ENCODE data around the gene POU4F3. TPM values are rescaled to one million over a fixed set of nuclear protein-coding genes. Genes with fewer than 3 reads are reported as not detected.

The POU4F3 gene
- total and polyA plus RNA-seq, 10 donors, result 0.03 to 0.16 (median 0.07) TPM; not detected in 6

- Histone ChIP-seq H3K9me3 (no peaks in the 10 kb centered on the region), H3K27me3 (replicated peaks in 1 of 7) (peaks cover 0 to 39% (median 0%) of the 10 kb centered on the region in 7 donors), H3K4me1 (no peaks in the 10 kb centered on the region), H3K4me3 (no peak overlapping the region), H3K36me3 (no peaks in the 10 kb centered on the region), H3K27ac (no peak overlapping the region)
- DNase-seq, result no peak
- intact Hi-C loops (cut with DNase I; ENCODE audit: low total_unique reads), result no loop called here
- TF ChIP-seq, protein P1, sequence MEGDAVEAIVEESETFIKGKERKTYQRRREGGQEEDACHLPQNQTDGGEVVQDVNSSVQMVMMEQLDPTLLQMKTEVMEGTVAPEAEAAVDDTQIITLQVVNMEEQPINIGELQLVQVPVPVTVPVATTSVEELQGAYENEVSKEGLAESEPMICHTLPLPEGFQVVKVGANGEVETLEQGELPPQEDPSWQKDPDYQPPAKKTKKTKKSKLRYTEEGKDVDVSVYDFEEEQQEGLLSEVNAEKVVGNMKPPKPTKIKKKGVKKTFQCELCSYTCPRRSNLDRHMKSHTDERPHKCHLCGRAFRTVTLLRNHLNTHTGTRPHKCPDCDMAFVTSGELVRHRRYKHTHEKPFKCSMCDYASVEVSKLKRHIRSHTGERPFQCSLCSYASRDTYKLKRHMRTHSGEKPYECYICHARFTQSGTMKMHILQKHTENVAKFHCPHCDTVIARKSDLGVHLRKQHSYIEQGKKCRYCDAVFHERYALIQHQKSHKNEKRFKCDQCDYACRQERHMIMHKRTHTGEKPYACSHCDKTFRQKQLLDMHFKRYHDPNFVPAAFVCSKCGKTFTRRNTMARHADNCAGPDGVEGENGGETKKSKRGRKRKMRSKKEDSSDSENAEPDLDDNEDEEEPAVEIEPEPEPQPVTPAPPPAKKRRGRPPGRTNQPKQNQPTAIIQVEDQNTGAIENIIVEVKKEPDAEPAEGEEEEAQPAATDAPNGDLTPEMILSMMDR (IDR thresholded peaks at IDR 0.05 in 8 of 11, conservative IDR thresholded peaks at IDR 0.05 in 3 of 11), result no peak
- TF ChIP-seq POLR2A (IDR thresholded peaks at IDR 0.05) (no peak), POLR2AphosphoS5 (IDR thresholded peaks at IDR 0.05) (no peak)
- 32 to 57% (median 35%) methylated on average over 7 of the region's 7 CpGs for WGBS, 5 donors
Measured at GRCh38 chr5:146363161-146363874, 24.7 kb downstream of the POU4F3 start.

- TF ChIP-seq, protein P1 (IDR thresholded peaks at IDR 0.05 in 8 of 11, conservative IDR thresholded peaks at IDR 0.05 in 3 of 11), result no peak
- no peak for TF ChIP-seq POLR2AphosphoS5 (IDR thresholded peaks at IDR 0.05)
- no peak for TF ChIP-seq POLR2A (IDR thresholded peaks at IDR 0.05)
- Histone ChIP-seq H3K4me1 (no peaks in the 10 kb centered on the region), H3K9me3 (no peaks in the 10 kb centered on the region), H3K36me3 (no peaks in the 10 kb centered on the region), H3K4me3 (no peak overlapping the region), H3K27me3 (replicated peaks in 1 of 7) (peaks cover 0 to 46% (median 3%) of the 10 kb centered on the region in 7 donors), H3K27ac (no peak overlapping the region)
- DNase-seq, result no peak
- WGBS, 5 donors, result 44 to 69% (median 54%) methylated on average over 2 of the region's 2 CpGs
- intact Hi-C loops (cut with DNase I; ENCODE audit: low total_unique reads), result no loop called here
Measured at GRCh38 chr5:146365618-146366017, 27.0 kb downstream of the POU4F3 start.

DNA sequence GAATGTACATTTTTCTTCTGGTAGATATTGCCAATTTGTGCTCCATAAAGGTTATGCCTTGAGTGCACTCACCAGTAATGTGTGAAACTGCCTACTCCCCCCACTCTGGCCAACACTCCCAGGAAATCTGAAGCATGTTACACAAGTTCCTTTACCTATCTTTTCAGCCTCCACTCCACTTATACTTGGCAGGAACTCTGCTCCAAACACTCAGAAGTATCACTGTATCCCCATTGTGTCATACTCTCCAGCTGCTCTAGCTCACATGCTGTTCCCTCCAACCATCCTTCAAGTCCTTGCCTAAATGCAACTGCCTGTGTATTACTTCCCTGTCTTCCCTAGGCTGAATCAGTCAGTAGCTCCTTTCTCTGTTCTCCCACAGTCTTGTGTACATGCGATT, 28.3 kb downstream of the POU4F3 start:
- WGBS, 5 donors, result 89 to 96% (median 93%) methylated on average over 1 of the region's 1 CpG
- Histone ChIP-seq H3K36me3 (no peaks in the 10 kb centered on the region), H3K4me3 (no peak overlapping the region), H3K27me3 (replicated peaks in 1 of 7) (peaks cover 0 to 44% (median 3%) of the 10 kb centered on the region in 7 donors), H3K9me3 (no peaks in the 10 kb centered on the region), H3K4me1 (no peaks in the 10 kb centered on the region), H3K27ac (no peak overlapping the region)
- intact Hi-C loops (cut with DNase I; ENCODE audit: low total_unique reads), result no loop called here
- no peak for DNase-seq
- TF ChIP-seq POLR2AphosphoS5 (IDR thresholded peaks at IDR 0.05) (no peak), POLR2A (IDR thresholded peaks at IDR 0.05) (no peak)
- TF ChIP-seq, protein P1 (IDR thresholded peaks at IDR 0.05 in 8 of 11, conservative IDR thresholded peaks at IDR 0.05 in 3 of 11), result no peak

DNA sequence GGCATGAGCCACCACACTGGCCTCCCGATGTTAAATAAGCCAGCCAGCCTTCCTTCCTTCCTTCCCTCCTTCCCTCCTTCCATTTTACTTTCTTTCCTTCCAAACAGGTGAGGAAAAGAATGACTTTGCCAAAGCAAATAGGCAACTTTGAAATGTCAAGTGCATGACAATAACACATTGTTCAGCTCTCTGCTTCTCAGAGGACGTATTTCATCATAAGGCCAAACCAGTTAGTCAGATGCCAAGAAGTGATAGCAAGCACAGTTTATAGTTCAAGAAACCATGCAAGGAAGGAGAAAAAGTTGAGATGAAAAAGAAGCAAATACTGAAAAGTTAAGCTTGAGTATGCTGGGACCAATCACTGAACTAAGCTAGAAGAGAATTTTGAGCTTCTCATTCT, 29.5 kb downstream of the POU4F3 start:
- Histone ChIP-seq H3K4me1 (no peaks in the 10 kb centered on the region), H3K27me3 (replicated peaks in 1 of 7) (peaks cover 0 to 51% (median 3%) of the 10 kb centered on the region in 7 donors), H3K36me3 (no peaks in the 10 kb centered on the region), H3K9me3 (no peaks in the 10 kb centered on the region), H3K27ac (no peak overlapping the region), H3K4me3 (no peak overlapping the region)
- DNase-seq, result no peak
- intact Hi-C loops (cut with DNase I; ENCODE audit: low total_unique reads), result no loop called here
- WGBS, 5 donors, result 32 to 81% (median 67%) methylated on average over 2 of the region's 2 CpGs
- TF ChIP-seq, protein P1 (IDR thresholded peaks at IDR 0.05 in 8 of 11, conservative IDR thresholded peaks at IDR 0.05 in 3 of 11), result no peak
- no peak for TF ChIP-seq POLR2A (IDR thresholded peaks at IDR 0.05)
- no peak for TF ChIP-seq POLR2AphosphoS5 (IDR thresholded peaks at IDR 0.05)

Data from spleen (tissue), 11 donors.